NCI-H446 (cell line): ENCODE data around the gene RPL36A.

Experiments used
- DNase-seq, 2 experiments: peaks; one replicate each; lab custom pipeline; 2025; lab: John Stamatoyannopoulos, UW

RPL36A gene

GRCh38 chrX:101390664-101391525 is at the start of gene RPL36A:
Gene RPL36A, plus strand, starts transcription at chrX:101391011. Its CDS starts 33 bp downstream, at chrX:101391044.
- peak; percentile 74 to 93 for DNase-seq

GRCh38 chrX:101347859-101348451 is 42.9 kb upstream of the RPL36A start:
- no peak for DNase-seq

GRCh38 chrX:101348452-101349192 is 42.2 kb upstream of the RPL36A start, which contains the start of gene TIMM8A:
Gene TIMM8A, minus strand, starts transcription at chrX:101348742. Its CDS starts 78 bp downstream, at chrX:101348664.
- DNase-seq = peak; percentile 64 to 69

- no peak for DNase-seq
Measured at GRCh38 chrX:101349193-101349562, 41.6 kb upstream of the RPL36A start.

GRCh38 chrX:101357166-101357795 is 33.5 kb upstream of the RPL36A start:
- peak in 1 of 2 experiments; percentile 27 for DNase-seq

- no peak for DNase-seq
Measured at GRCh38 chrX:101359966-101360365, 30.8 kb upstream of the RPL36A start.

GRCh38 chrX:101360390-101360789 is 30.4 kb upstream of the RPL36A start:
- DNase-seq = no peak

- DNase-seq = no peak
Measured at GRCh38 chrX:101362116-101362515, 28.7 kb upstream of the RPL36A start.

GRCh38 chrX:101362757-101363156 is 28.1 kb upstream of the RPL36A start:
- no peak for DNase-seq

GRCh38 chrX:101365301-101365795 is 25.5 kb upstream of the RPL36A start:
- no peak for DNase-seq

- no peak for DNase-seq
Measured at GRCh38 chrX:101368800-101369199, 22.0 kb upstream of the RPL36A start.

GRCh38 chrX:101369687-101370086 is 21.1 kb upstream of the RPL36A start:
- no peak for DNase-seq

- no peak for DNase-seq
Measured at GRCh38 chrX:101370888-101371504, 19.8 kb upstream of the RPL36A start.

GRCh38 chrX:101377547-101377946 is 13.3 kb upstream of the RPL36A start:
- no peak for DNase-seq

GRCh38 chrX:101383679-101384205 is 7.1 kb upstream of the RPL36A start:
- no peak for DNase-seq

GRCh38 chrX:101385026-101385684 is 5.7 kb upstream of the RPL36A start:
- no peak for DNase-seq

GRCh38 chrX:101385795-101386541 is 4.8 kb upstream of the RPL36A start, which contains the start of gene BTK:
Gene BTK, minus strand, starts transcription at chrX:101386191. Its CDS starts 10,907 bp downstream, at chrX:101375284.
- DNase-seq = no peak

- DNase-seq = no peak
Measured at GRCh38 chrX:101386542-101386885, 4.3 kb upstream of the RPL36A start.

GRCh38 chrX:101388604-101389003 is 2.2 kb upstream of the RPL36A start:
- no peak for DNase-seq

GRCh38 chrX:101391831-101392230 is 1.0 kb downstream of the RPL36A start:
- no peak for DNase-seq
